HepG2 (cell line): ENCODE data around the gene SLC15A5.

Experiments used
- FOXC1 ChIP-seq: sonication (generic); formaldehyde crosslinking; IDR thresholded peaks from 2 replicates; pipeline ENCODE4 v1.8.0; 2022; ENCODE audit warnings: mild to moderate bottlenecking, missing genetic modification reagents, borderline replicate concordance
- FOXP1 ChIP-seq, 2 experiments: fragments of 450-650 bp in 1 of 2; IDR thresholded peaks; 2 replicates each; pipeline ENCODE4 v1.6.1; 2017 to 2018; ENCODE audit warnings: antibody characterized with exemption in 1 of 2

GRCh38 chr12:16225692-16226091 lies 51.8 kb downstream of the SLC15A5 start:
- TF ChIP-seq FOXC1 (CRISPR knock-in tag) (no peak), FOXP1 (IDR thresholded peaks at IDR 0.05) (no peak), FOXP1 (CRISPR knock-in tag; IDR thresholded peaks at IDR 0.05) (no peak)
